ENCODE data around the gene CEP112.

CEP112 gene

GRCh38 chr17:65698381-65699061, 493.4 kb downstream of the CEP112 start:
- DNase-seq, result no peak
- H3K9me3 ChIP-seq, result no peaks in the 10 kb centered on the region
- peaks cover 47% of the 10 kb centered on the region for H3K27me3 ChIP-seq
- TF ChIP-seq, protein P1, sequence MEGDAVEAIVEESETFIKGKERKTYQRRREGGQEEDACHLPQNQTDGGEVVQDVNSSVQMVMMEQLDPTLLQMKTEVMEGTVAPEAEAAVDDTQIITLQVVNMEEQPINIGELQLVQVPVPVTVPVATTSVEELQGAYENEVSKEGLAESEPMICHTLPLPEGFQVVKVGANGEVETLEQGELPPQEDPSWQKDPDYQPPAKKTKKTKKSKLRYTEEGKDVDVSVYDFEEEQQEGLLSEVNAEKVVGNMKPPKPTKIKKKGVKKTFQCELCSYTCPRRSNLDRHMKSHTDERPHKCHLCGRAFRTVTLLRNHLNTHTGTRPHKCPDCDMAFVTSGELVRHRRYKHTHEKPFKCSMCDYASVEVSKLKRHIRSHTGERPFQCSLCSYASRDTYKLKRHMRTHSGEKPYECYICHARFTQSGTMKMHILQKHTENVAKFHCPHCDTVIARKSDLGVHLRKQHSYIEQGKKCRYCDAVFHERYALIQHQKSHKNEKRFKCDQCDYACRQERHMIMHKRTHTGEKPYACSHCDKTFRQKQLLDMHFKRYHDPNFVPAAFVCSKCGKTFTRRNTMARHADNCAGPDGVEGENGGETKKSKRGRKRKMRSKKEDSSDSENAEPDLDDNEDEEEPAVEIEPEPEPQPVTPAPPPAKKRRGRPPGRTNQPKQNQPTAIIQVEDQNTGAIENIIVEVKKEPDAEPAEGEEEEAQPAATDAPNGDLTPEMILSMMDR (IDR thresholded peaks at IDR 0.05; ENCODE audit: low read depth, low read length), result no peak
- no peaks in the 10 kb centered on the region for H3K36me3 ChIP-seq
- H3K4me1 ChIP-seq, result no peaks in the 10 kb centered on the region
- no peak overlapping the region for H3K4me3 ChIP-seq (ENCODE audit: low read depth, low read length)

- peaks cover 47% of the 10 kb centered on the region for H3K27me3 ChIP-seq
- DNase-seq, result no peak
- no peaks in the 10 kb centered on the region for H3K4me1 ChIP-seq
- TF ChIP-seq, protein P1 (IDR thresholded peaks at IDR 0.05; ENCODE audit: low read depth, low read length), result no peak
- H3K4me3 ChIP-seq (ENCODE audit: low read depth, low read length), result no peak overlapping the region
- no peaks in the 10 kb centered on the region for H3K36me3 ChIP-seq
- H3K9me3 ChIP-seq, result no peaks in the 10 kb centered on the region
Observed at GRCh38 chr17:65697661-65698060, 494.3 kb downstream of the CEP112 start.

DNA sequence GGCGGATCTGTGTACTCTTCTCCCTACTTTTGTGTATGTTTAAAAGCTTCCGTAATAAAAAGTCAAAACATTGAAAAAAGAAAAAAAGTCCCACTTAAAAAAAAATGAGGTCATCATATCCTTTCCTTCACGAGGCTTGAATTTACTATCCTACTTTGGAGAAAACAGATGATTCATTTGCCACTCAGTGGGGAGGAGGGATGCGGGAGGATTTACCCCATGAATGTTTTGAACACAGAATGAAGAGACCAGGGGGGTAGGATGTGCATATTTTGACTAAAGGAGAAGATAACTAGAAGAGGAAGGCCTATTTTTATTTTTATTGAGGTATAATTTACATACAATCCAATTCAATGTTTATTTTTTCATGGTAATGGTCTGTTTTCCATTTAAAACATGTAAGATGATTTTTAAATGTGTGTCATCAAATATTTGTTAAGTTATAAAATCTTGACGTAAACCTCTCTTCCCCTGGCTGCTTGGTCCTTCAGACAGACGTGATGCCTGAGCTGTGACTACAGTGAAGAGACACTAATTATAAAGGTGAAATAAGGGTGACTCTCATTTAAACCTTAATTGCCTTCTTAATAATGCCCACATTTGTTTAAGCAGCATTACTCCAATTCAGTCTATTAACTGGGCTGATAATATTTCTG, 495.1 kb downstream of the CEP112 start:
- DNase-seq, result no peak
- Histone ChIP-seq H3K36me3 (no peaks in the 10 kb centered on the region), H3K9me3 (no peaks in the 10 kb centered on the region), H3K4me3 (ENCODE audit: low read depth, low read length) (no peak overlapping the region), H3K27me3 (peaks cover 47% of the 10 kb centered on the region), H3K4me1 (no peaks in the 10 kb centered on the region)
- TF ChIP-seq, protein P1 (IDR thresholded peaks at IDR 0.05; ENCODE audit: low read depth, low read length), result no peak

GRCh38 chr17:65694601-65695000, 497.3 kb downstream of the CEP112 start:
- no peak overlapping the region for H3K4me3 ChIP-seq (ENCODE audit: low read depth, low read length)
- H3K36me3 ChIP-seq, result no peaks in the 10 kb centered on the region
- no peaks in the 10 kb centered on the region for H3K4me1 ChIP-seq
- DNase-seq, result no peak
- peaks cover 43% of the 10 kb centered on the region for H3K27me3 ChIP-seq
- TF ChIP-seq, protein P1 (IDR thresholded peaks at IDR 0.05; ENCODE audit: low read depth, low read length), result no peak
- H3K9me3 ChIP-seq, result no peaks in the 10 kb centered on the region

DNA sequence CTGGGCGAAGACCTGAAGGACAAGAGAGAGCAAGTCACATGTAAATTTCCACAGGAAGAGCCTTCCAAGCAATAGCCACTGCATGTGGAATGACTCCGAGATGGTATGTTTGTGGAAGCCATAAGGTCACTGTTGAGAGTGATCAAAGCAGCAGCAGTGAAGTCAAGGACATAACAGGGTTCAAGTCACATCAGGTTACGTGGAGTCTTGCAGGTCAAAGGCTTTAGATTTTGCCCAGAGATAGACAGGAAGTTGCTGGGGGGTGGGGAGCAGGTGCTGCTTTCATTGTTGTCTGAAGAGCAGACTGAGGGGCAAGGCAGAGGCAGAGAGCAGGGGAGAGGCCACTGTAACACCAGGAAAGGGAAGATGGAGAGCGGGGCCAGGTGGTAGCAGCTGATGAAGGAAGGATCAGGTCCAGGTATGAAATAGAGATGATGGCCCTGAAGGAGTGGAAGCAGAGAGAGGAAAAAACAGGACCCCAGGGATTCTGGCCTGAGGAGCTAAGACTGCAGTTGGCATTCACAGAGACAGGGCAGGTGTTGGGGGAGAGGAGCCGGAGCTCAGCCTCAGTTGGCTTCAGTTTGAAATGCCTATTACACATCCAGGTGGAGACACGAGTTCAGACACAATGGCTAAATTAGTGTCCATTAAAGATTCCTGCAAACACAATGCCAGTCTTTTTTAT, 501.2 kb downstream of the CEP112 start:
- H3K4me3 ChIP-seq (ENCODE audit: low read depth, low read length), result no peak overlapping the region
- DNase-seq, result no peak
- no peaks in the 10 kb centered on the region for H3K4me1 ChIP-seq

More for the DNA sequence above, 501.2 kb downstream of the CEP112 start:
- TF ChIP-seq, protein P1 (IDR thresholded peaks at IDR 0.05; ENCODE audit: low read depth, low read length), result no peak
- Histone ChIP-seq H3K27me3 (peaks cover 11% of the 10 kb centered on the region), H3K9me3 (no peaks in the 10 kb centered on the region), H3K36me3 (no peaks in the 10 kb centered on the region)

All from BE2C (cell line).